Loucy (cell line): ENCODE data around the gene ELMO1.

Source experiments
- H2AFZ ChIP-seq: fragments of 200-600 bp; sonication (generic); 2 replicates; pipeline ENCODE4 v1.6.0; 2016; ENCODE audit warnings: antibody characterized with exemption, mild to moderate bottlenecking, low read length, moderate library complexity
- H3F3A ChIP-seq: fragments of 200-600 bp; 2 replicates; pipeline ENCODE4 v1.6.0; 2016; ENCODE audit warnings: antibody characterized with exemption, low read depth, mild to moderate bottlenecking
- H3K27me3 ChIP-seq: fragments of 200-600 bp; sonication (generic); 2 replicates; pipeline ENCODE4 v1.6.1; 2014; ENCODE audit warnings: low read length, mild to moderate bottlenecking; ENCODE audit not compliant: insufficient read depth, poor library complexity, severe bottlenecking
- H3K36me3 ChIP-seq: fragments of 200-600 bp; sonication (generic); 2 replicates; pipeline ENCODE4 v1.6.1; 2016; ENCODE audit warnings: low read length; ENCODE audit not compliant: insufficient read depth
- H3K4me1 ChIP-seq: fragments of 200-600 bp; sonication (generic); 2 replicates; pipeline ENCODE4 v1.5.1; 2014; ENCODE audit warnings: low read length, mild to moderate bottlenecking; ENCODE audit not compliant: insufficient read depth, poor library complexity, severe bottlenecking
- H3K4me2 ChIP-seq: fragments of 200-600 bp; sonication (generic); 2 replicates; pipeline ENCODE4 v1.6.0; 2014; ENCODE audit warnings: antibody characterized with exemption, low read length, low read depth, mild to moderate bottlenecking; ENCODE audit not compliant: poor library complexity, severe bottlenecking
- H3K4me3 ChIP-seq: fragments of 200-600 bp; sonication (generic); 2 replicates; pipeline ENCODE4 v1.5.1; 2014; ENCODE audit warnings: low read length, mild to moderate bottlenecking, mixed read lengths; ENCODE audit not compliant: poor library complexity, severe bottlenecking
- H3K79me2 ChIP-seq: fragments of 200-600 bp; sonication (generic); 2 replicates; pipeline ENCODE4 v1.6.1; 2014; ENCODE audit warnings: low read length; ENCODE audit not compliant: insufficient read depth
- H3K9ac ChIP-seq: fragments of 200-600 bp; sonication (generic); 2 replicates; pipeline ENCODE4 v1.6.0; 2014; ENCODE audit warnings: mild to moderate bottlenecking, low read depth, low read length, moderate library complexity; ENCODE audit not compliant: poor library complexity, severe bottlenecking
- H3K9me2 ChIP-seq: fragments of 200-600 bp; sonication (generic); replicated peaks from 2 replicates; pipeline ENCODE4 v1.6.1; 2016; ENCODE audit warnings: low read depth, low read length, mixed read lengths
- H3K9me3 ChIP-seq: fragments of 200-600 bp; sonication (generic); 2 replicates; pipeline ENCODE4 v1.6.1; 2014; ENCODE audit warnings: mild to moderate bottlenecking, antibody characterized with exemption, low read length, low read depth; ENCODE audit not compliant: insufficient read depth
- H4K20me1 ChIP-seq: fragments of 200-600 bp; sonication (generic); 2 replicates; pipeline ENCODE4 v1.6.0; 2014; ENCODE audit warnings: antibody characterized with exemption, low read length, mild to moderate bottlenecking; ENCODE audit not compliant: insufficient read depth, poor library complexity, severe bottlenecking
- EZH2phosphoT487 ChIP-seq: fragments of 200-600 bp; IDR thresholded peaks from 2 replicates; pipeline ENCODE4 v1.6.1; 2018; ENCODE audit warnings: antibody characterized with exemption, mild to moderate bottlenecking, moderate library complexity, borderline replicate concordance
- TF ChIP-seq, protein P1 (sequence below): fragments of 200-600 bp; sonication (generic); conservative IDR thresholded peaks from 2 replicates; pipeline ENCODE4 v1.5.1; 2014; ENCODE audit warnings: mild to moderate bottlenecking, antibody characterized with exemption, low read length

Gene ELMO1

GRCh38 chr7:37013771-37014170, 434.9 kb downstream of the ELMO1 start:
- Histone ChIP-seq H3K9me2 (no peaks in the 10 kb centered on the region), H4K20me1 (peaks cover 6% of the 10 kb centered on the region), H3F3A (no peaks in the 10 kb centered on the region), H3K79me2 (no peaks in the 10 kb centered on the region; the same call in 1 of the 2 replicates), H3K4me2 (no peak overlapping the region), H2AFZ (no peak overlapping the region), H3K9ac (no peak overlapping the region), H3K9me3 (no peaks in the 10 kb centered on the region), H3K27me3 (no peaks in the 10 kb centered on the region), H3K36me3 (peaks cover 46% of the 10 kb centered on the region; the same call in 1 of the 2 replicates), H3K4me3 (no peak overlapping the region), H3K4me1 (peaks cover 9% of the 10 kb centered on the region)
- TF ChIP-seq, protein P1, sequence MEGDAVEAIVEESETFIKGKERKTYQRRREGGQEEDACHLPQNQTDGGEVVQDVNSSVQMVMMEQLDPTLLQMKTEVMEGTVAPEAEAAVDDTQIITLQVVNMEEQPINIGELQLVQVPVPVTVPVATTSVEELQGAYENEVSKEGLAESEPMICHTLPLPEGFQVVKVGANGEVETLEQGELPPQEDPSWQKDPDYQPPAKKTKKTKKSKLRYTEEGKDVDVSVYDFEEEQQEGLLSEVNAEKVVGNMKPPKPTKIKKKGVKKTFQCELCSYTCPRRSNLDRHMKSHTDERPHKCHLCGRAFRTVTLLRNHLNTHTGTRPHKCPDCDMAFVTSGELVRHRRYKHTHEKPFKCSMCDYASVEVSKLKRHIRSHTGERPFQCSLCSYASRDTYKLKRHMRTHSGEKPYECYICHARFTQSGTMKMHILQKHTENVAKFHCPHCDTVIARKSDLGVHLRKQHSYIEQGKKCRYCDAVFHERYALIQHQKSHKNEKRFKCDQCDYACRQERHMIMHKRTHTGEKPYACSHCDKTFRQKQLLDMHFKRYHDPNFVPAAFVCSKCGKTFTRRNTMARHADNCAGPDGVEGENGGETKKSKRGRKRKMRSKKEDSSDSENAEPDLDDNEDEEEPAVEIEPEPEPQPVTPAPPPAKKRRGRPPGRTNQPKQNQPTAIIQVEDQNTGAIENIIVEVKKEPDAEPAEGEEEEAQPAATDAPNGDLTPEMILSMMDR = no peak
- no peak for TF ChIP-seq EZH2phosphoT487

DNA sequence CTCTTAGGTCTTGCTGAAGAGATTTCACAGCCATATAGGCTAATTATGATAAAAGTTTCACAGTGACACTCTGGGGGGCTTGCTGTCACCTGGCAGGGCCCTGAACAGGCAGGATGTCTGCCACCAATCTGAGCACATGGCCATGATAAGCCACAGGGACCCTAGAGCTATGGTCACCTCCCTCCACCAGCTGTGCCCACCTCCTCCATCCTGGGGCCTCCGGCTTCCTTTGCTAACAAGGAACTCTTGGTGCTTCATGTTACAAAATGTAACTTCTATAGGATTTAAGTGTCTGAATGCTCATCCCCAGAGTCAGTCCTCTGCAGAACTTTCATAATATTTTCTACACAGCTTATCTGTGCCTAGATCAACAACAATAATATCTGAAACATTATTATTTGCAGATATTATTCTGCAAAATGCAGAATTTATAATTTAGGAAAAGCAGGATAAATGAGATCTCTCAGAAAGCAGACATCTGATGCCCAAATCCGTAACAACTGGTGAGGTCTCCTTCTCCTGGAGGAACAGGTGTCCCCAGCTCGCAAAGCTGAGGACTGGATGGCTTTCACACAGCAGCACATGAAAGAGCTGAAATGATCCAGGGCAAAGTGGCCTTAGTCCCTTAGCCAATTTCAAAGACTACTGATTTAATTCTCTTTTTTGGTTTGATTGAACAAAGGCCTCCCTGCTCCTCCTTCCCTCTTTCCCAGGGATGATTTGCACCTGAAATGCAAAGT, 437.3 kb downstream of the ELMO1 start:
- no peaks in the 10 kb centered on the region for H3K9me3 ChIP-seq
- H3K79me2 ChIP-seq = no peaks in the 10 kb centered on the region; the same call in 1 of the 2 replicates
- peaks cover 2% of the 10 kb centered on the region for H3K4me1 ChIP-seq
- no peaks in the 10 kb centered on the region for H3F3A ChIP-seq
- no peaks in the 10 kb centered on the region for H3K9me2 ChIP-seq
- no peak for TF ChIP-seq EZH2phosphoT487
- TF ChIP-seq, protein P1 = no peak
- no peak overlapping the region for H2AFZ ChIP-seq
- H3K4me3 ChIP-seq = no peak overlapping the region
- H4K20me1 ChIP-seq = no peaks in the 10 kb centered on the region
- no peaks in the 10 kb centered on the region for H3K27me3 ChIP-seq
- no peak overlapping the region for H3K4me2 ChIP-seq
- H3K9ac ChIP-seq = no peak overlapping the region
- peaks cover 45% of the 10 kb centered on the region; the same call in 1 of the 2 replicates for H3K36me3 ChIP-seq

DNA sequence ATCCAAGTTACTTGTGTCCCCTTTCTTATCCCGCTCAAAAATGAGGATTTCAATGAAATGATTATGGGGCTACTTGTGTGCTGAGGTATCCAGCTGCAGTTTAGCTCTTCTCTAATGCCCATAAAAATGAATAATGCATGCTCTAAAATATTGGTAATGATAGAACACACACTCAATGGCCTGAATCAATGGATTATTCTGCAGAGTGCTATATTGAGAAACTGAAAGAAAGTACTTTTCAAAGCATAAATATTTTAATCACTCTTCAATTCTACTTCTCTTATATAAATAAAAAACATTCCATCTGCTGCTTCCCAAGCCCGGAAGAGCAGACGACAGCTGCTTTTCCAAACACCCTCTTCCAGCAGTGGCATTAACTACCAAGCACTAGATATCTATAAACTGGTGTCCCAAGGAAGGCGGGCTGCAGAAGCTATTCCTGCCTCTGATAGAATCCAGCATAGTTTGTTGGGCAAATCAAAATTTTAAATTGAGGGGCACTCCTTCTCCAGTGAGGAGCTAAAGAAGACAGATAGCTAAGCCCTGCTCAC, 439.5 kb downstream of the ELMO1 start:
- H3K9ac ChIP-seq = no peak overlapping the region
- peaks cover 53% of the 10 kb centered on the region; the same call in 1 of the 2 replicates for H3K36me3 ChIP-seq
- no peaks in the 10 kb centered on the region for H3K4me1 ChIP-seq
- H3K79me2 ChIP-seq = no peaks in the 10 kb centered on the region
- H3K9me3 ChIP-seq = no peaks in the 10 kb centered on the region
- no peaks in the 10 kb centered on the region for H3K9me2 ChIP-seq
- no peaks in the 10 kb centered on the region for H4K20me1 ChIP-seq
- H3K4me3 ChIP-seq = no peak overlapping the region
- no peak overlapping the region for H2AFZ ChIP-seq
- H3K27me3 ChIP-seq = no peaks in the 10 kb centered on the region
- TF ChIP-seq, protein P1 = no peak
- no peak for TF ChIP-seq EZH2phosphoT487
- no peak overlapping the region for H3K4me2 ChIP-seq
- no peaks in the 10 kb centered on the region for H3F3A ChIP-seq
